ENCODE data around the gene WNK2.

WNK2 gene

DNA sequence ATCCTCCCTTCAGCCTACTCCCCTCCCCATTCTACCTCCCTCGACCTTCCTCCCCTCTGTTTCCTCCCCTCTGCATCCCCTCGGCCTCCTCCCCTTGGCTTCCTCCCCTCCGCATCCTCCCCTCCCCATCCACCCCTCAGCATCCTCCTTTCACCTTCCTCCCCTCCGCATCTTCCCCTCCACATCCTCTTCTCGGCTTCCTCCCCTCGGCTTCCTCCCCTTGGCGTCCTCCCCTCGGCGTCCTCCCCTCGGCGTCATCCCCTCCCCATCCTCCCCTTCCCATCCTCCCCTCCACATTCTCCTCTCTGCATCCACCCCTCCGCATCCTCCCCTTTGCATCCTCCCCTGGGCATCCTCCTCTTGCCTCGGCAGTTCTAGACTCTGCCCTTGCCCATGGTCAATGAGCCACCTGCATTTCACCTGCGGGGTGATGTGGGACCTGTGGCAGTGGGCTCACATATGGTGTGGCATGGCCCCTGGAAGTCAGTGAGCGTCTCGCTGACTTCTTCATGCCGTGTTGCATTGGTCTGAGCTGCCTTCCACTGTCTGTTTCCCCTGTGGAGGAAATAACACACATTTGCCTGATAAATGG, 113.0 kb downstream of the WNK2 start:
- H3K9me3 ChIP-seq (ENCODE audit: insufficient read depth, low read length), result no peaks in the 10 kb centered on the region
- no peak overlapping the region for H3K27ac ChIP-seq (ENCODE audit: low read length)
- H3K79me2 ChIP-seq (ENCODE audit: low read length), result no peaks in the 10 kb centered on the region
- no peak overlapping the region for H3K4me2 ChIP-seq (ENCODE audit: low read length)
- H2AFZ ChIP-seq (ENCODE audit: low read depth, low read length), result no peak overlapping the region
- no peak for TF ChIP-seq EZH2phosphoT487 (IDR thresholded peaks at IDR 0.05; ENCODE audit: low read depth)
- TF ChIP-seq, protein P1, sequence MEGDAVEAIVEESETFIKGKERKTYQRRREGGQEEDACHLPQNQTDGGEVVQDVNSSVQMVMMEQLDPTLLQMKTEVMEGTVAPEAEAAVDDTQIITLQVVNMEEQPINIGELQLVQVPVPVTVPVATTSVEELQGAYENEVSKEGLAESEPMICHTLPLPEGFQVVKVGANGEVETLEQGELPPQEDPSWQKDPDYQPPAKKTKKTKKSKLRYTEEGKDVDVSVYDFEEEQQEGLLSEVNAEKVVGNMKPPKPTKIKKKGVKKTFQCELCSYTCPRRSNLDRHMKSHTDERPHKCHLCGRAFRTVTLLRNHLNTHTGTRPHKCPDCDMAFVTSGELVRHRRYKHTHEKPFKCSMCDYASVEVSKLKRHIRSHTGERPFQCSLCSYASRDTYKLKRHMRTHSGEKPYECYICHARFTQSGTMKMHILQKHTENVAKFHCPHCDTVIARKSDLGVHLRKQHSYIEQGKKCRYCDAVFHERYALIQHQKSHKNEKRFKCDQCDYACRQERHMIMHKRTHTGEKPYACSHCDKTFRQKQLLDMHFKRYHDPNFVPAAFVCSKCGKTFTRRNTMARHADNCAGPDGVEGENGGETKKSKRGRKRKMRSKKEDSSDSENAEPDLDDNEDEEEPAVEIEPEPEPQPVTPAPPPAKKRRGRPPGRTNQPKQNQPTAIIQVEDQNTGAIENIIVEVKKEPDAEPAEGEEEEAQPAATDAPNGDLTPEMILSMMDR (IDR thresholded peaks at IDR 0.05; ENCODE audit: low read depth, low read length), result no peak
- H3K27me3 ChIP-seq (ENCODE audit: low read depth, low read length), result peaks cover 4% of the 10 kb centered on the region; the same call in 1 of the 2 replicates
- no peak overlapping the region for H3K4me3 ChIP-seq (ENCODE audit: low read length)
- no peaks in the 10 kb centered on the region for H4K20me1 ChIP-seq (ENCODE audit: insufficient read depth, low read length)
- H3K36me3 ChIP-seq (replicated peaks; ENCODE audit: low read depth, low read length), result no peaks in the 10 kb centered on the region
- no peak overlapping the region for H3K9ac ChIP-seq (ENCODE audit: low read length)
- peaks cover 16% of the 10 kb centered on the region for H3K4me1 ChIP-seq (ENCODE audit: low read length)

GRCh38 chr9:93297659-93298497, 113.9 kb downstream of the WNK2 start:
- Histone ChIP-seq H3K4me2 (ENCODE audit: low read length) (no peak overlapping the region), H3K79me2 (ENCODE audit: low read length) (no peaks in the 10 kb centered on the region)

GRCh38 chr9:93298498-93299417, 114.8 kb downstream of the WNK2 start:
- H4K20me1 ChIP-seq (ENCODE audit: insufficient read depth, low read length), result no peaks in the 10 kb centered on the region
- TF ChIP-seq, protein P1 (IDR thresholded peaks at IDR 0.05; ENCODE audit: low read depth, low read length), result no peak
- TF ChIP-seq EZH2phosphoT487 (IDR thresholded peaks at IDR 0.05; ENCODE audit: low read depth), result no peak
- H3K4me2 ChIP-seq (ENCODE audit: low read length), result no peak overlapping the region
- no peaks in the 10 kb centered on the region for H3K27me3 ChIP-seq (ENCODE audit: low read depth, low read length)
- no peaks in the 10 kb centered on the region for H3K9me3 ChIP-seq (ENCODE audit: insufficient read depth, low read length)
- H3K9ac ChIP-seq (ENCODE audit: low read length), result no peak overlapping the region
- H3K36me3 ChIP-seq (replicated peaks; ENCODE audit: low read depth, low read length), result no peaks in the 10 kb centered on the region
- no peak overlapping the region for H2AFZ ChIP-seq (ENCODE audit: low read depth, low read length)
- no peaks in the 10 kb centered on the region for H3K79me2 ChIP-seq (ENCODE audit: low read length)
- no peak overlapping the region for H3K27ac ChIP-seq (ENCODE audit: low read length)
- peaks cover 16% of the 10 kb centered on the region for H3K4me1 ChIP-seq (ENCODE audit: low read length)
- H3K4me3 ChIP-seq (ENCODE audit: low read length), result no peak overlapping the region

More at GRCh38 chr9:93297659-93298497, 113.9 kb downstream of the WNK2 start:
- TF ChIP-seq EZH2phosphoT487 (IDR thresholded peaks at IDR 0.05; ENCODE audit: low read depth), result no peak
- TF ChIP-seq, protein P1 (IDR thresholded peaks at IDR 0.05; ENCODE audit: low read depth, low read length), result no peak; the same call in 1 of the 2 replicates
- H3K27me3 ChIP-seq (ENCODE audit: low read depth, low read length), result no peaks in the 10 kb centered on the region
- H3K9ac ChIP-seq (ENCODE audit: low read length), result no peak overlapping the region
- H3K4me1 ChIP-seq (ENCODE audit: low read length), result peaks cover 16% of the 10 kb centered on the region
- H3K4me3 ChIP-seq (ENCODE audit: low read length), result no peak overlapping the region
- H3K9me3 ChIP-seq (ENCODE audit: insufficient read depth, low read length), result no peaks in the 10 kb centered on the region
- H4K20me1 ChIP-seq (ENCODE audit: insufficient read depth, low read length), result no peaks in the 10 kb centered on the region
- no peak overlapping the region for H3K27ac ChIP-seq (ENCODE audit: low read length)
- H2AFZ ChIP-seq (ENCODE audit: low read depth, low read length), result no peak overlapping the region
- H3K36me3 ChIP-seq (replicated peaks; ENCODE audit: low read depth, low read length), result no peaks in the 10 kb centered on the region

Measured in OCI-LY3 (cell line).